HFF-Myc (cell line): Measurements from ENCODE around the gene PDLIM7.

Experiments
- DNase-seq: peaks from one replicate; pipeline ENCODE4 v3.0.0-alpha.2; 2011; ENCODE audit warnings: low read depth; ENCODE audit errors: extremely low read depth
- H3K4me3 ChIP-seq: replicated peaks from 2 replicates; pipeline ENCODE4 v1.5.1; 2011; ENCODE audit warnings: low read depth, mild to moderate bottlenecking, control low read depth, low read length
- TF ChIP-seq, protein P1 (sequence below): IDR thresholded peaks from 2 replicates; pipeline ENCODE4 v1.5.1; 2012; ENCODE audit warnings: mild to moderate bottlenecking, low read depth, low read length, control low read depth; ENCODE audit errors: missing control alignments

PDLIM7 gene

DNA sequence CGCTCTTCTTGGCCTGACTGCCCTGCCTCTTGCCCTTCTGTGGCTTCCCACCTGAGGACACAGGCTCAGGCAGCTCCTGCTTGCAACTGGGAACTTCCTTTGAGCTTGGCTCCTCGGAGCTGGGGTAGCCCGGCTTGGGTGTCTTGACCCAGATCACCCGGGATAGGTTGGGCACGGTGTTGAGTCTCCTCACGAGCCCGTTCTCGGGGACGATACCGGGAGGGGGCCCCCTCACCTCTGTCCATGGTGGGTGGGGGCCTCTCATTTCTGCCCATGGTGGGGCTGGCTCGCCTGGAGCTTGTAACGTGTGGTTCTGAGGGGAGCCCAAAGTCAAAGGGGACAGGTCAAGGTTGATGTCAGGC, 27.1 kb upstream of the PDLIM7 start:
- DNase-seq = no peak
- no peak overlapping the region for H3K4me3 ChIP-seq
- TF ChIP-seq, protein P1, sequence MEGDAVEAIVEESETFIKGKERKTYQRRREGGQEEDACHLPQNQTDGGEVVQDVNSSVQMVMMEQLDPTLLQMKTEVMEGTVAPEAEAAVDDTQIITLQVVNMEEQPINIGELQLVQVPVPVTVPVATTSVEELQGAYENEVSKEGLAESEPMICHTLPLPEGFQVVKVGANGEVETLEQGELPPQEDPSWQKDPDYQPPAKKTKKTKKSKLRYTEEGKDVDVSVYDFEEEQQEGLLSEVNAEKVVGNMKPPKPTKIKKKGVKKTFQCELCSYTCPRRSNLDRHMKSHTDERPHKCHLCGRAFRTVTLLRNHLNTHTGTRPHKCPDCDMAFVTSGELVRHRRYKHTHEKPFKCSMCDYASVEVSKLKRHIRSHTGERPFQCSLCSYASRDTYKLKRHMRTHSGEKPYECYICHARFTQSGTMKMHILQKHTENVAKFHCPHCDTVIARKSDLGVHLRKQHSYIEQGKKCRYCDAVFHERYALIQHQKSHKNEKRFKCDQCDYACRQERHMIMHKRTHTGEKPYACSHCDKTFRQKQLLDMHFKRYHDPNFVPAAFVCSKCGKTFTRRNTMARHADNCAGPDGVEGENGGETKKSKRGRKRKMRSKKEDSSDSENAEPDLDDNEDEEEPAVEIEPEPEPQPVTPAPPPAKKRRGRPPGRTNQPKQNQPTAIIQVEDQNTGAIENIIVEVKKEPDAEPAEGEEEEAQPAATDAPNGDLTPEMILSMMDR = no peak

DNA sequence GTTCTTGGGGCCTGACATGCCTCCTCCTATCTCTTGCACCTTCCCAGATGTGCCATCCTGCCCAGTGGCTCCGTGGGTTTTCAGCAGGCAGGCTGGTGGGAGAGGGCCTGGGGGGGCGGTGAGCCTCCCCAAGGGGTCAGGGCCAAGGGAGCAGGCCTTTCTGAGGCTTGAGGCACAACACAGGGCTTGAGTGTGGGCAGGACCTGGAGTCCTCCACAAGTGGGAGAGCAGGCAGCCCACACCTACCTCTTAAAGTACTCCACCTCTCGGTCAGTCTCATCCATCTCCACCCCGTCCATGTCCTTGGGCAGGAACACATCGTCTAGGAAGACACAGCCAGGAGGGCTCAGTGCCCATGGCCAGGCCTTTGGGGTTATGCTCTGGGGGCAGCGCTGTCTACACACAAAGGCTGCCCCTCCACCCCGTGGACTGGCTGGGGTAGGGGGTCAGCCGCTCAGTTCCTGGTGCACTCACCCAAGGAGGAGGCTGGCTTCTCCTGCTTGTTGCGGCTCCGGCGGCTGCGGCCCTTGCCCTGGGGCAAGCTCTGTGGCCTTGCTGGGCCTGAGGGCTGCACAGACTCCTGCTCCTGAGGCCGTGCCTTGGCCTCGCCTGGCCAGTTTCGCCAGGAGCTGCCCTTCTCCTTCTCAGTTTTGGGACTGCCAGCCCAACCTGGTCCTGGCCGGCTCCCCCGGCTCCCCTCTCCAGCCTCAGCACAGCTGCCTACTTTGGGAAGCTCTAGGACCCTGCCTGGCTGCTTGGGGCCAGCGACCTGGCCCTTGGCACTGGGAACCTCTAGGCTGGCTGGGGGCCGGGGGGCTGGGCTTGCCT, 26.5 kb upstream of the PDLIM7 start:
- TF ChIP-seq, protein P1 = no peak
- DNase-seq = no peak

DNA sequence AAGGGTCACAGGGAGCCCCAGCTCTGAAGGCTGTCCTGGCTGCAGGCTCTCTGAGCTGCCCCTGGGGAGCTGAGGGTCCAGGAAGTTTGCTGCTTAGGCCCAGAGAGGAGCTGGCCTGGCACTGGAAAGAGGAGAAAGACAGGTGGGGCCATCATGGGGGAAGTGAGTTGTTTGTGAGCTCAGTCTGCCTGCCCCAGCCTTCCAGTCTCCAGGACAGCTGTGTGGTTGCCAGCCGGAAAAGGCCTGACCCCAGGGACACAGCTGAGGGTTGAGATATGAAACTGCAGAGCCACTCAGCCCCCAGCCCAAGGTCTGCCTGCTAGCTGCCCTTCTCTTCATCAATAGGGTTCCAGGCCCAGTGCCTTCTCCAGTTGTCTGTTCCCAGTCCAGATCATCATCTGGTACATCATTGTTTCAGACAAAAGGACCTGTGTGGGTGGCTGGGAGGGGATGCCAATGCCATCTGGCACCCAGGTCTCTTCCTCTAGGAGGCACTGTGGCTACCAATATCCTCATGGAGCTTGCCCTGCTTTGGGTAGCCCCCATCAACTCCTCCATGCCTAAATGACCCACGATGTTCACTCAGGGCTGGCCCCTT, 23.6 kb upstream of the PDLIM7 start:
- TF ChIP-seq, protein P1 = peak; percentile 11
- H3K4me3 ChIP-seq = no peak overlapping the region
- DNase-seq = no peak

More for the DNA sequence above, 26.5 kb upstream of the PDLIM7 start:
- H3K4me3 ChIP-seq = no peak overlapping the region

DNA sequence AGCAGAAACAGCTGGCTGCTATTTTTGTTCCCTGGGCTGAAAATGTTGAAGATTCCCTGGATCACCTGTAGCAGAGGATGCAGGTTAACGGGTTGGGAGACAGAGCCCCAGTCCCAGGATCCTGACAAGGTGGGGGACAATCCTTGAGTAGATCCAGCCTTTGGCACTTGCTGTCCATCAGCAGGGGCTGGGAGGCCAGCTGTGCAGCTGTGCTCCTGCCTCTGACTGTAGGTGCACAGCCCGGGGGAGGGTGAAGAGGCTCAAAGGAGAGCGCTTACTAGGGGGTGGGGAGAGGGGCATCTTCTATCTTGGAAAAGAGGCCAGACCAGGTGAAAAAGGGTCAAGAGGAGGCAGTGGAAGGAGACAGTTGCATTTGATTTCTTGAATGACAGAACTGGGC, 22.9 kb upstream of the PDLIM7 start:
- no peak overlapping the region for H3K4me3 ChIP-seq
- no peak for DNase-seq
- TF ChIP-seq, protein P1 = no peak

DNA sequence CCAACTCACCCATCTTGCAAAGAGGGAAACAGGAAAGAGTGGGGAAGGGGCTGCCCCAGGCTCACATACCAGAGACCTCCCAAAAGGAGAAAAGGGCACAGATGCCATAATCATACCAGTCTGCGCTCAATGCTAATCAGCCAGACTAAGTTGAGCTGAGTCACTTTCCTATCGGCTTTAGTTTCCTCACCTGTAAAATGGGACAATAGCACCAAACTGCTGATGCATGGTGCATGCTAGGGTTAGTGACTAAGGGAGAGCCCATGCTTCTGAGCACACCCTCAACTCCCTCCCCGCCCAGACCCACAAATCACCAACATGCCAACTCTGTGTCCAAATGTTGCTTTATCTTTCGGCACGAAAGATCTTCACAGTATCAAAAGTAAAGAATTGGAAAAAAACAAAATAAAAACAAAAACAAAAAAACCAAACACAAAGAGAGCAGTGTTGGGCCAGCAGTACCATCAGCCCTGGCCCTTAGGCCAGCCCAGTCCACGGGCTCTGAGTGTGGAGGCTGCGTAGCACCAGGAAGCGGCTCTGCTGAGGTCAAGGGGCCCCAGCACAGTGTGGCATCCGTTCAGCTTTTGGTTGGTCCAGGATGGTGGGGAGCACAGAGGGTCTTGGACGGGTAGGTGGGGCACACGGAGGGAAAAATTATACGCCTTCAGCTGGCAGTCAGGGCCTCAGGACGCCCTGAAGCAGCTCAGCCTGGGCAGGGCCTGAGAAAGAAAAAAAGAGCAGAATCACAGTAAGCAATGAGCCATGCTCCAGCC, 22.2 kb upstream of the PDLIM7 start:
- TF ChIP-seq, protein P1 = no peak
- DNase-seq = no peak
- H3K4me3 ChIP-seq = no peak overlapping the region

DNA sequence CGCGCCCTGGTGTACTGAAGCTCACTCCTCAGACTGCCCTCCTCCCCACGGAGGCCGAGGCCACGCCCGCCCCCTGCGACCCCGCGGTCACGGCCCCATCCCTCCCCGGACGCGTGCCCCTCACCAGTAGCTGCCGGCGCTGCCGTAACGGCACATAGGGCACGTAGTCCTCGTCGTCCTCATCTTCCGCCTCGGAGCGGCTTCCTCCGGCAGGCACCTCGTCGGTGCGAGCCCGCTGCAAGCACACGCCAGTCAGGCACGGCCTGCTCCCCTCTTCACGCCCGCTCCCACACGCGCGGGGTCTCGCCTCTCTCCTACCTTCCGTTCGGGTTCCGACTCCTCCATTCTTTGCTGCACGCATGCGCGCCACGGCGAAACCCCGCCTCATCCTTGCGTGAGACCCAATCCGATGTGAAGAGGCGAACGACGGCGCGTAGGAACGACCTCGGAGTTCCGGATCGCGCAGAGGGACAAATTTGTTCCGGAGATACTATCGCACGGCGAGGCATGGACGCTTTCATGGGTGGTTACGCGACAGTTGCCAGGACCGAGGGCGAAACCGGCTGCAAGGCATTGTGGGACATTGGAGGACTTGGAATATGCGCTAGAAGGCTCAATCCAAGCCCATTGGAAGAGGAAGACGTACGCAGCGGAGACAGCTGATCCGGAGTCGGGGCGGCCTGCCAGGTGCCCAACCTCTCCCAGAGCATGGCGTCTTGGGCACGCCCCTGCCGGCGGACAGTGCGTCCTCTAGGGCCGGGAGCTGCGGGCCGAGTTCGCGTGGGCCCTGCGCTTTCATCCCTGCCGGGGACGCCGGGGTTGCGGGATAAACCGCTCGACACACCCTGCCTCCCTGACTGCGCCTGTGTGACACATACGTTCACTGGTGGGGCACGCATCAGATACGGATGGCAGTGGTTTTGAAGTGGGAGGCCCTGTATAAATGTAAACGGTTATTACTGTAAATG, 19.5 kb upstream of the PDLIM7 start, which contains the start of gene DDX41:
TSS of gene DDX41 (minus strand) at position 361 of the 968 bp plus-strand sequence. CDS start at position 345, 16 bp downstream.
- TF ChIP-seq, protein P1 = no peak
- H3K4me3 ChIP-seq = peak within 1 kb of the TSS; percentile 98
- DNase-seq = peak; percentile 98
